Uterus (tissue), 2 donors: Measurements from ENCODE around the gene SIAH2.

Source experiments
- POLR2A ChIP-seq, 2 donors: fragments of 450-650 bp; IDR thresholded peaks; one replicate each; pipeline ENCODE4 v1.6.1; 2016; ENCODE audit warnings: antibody characterized with exemption in 2 of 2, mild to moderate bottlenecking in 1 of 2, moderate library complexity in 1 of 2
- TF ChIP-seq, protein P1 (sequence below), 4 experiments: fragments of 200-600 bp in 2 of 4; fragments of 450-650 bp in 2 of 4; sonication (generic) in 2 of 4; IDR thresholded peaks; one replicate each; pipeline ENCODE4 v1.5.1; 2016 to 2019; ENCODE audit warnings: antibody characterized with exemption in 4 of 4, mild to moderate bottlenecking in 2 of 4, moderate library complexity in 1 of 4

DNA sequence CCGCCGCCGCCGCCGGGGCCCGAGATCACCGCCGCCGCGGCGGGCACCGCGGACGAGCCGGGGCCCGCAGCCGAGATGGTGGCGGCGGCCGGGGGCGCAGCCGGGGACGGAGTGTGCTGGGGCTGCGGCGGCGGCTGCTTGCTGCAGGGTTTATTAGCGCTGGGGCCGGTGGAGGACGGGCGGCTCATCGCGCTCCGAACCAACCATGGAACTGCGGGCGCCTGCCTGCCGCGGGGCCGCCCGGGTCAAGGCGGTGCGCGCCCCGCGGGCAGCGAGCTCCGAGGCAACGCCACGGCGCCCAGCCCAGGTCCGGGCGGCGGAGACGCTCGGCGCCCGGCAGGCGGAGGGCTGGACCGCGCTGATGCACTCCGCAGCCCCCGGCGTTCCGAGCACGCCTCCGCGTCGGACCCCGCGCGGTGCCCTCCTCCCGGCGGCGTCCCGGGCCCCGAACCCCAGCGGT is 277 bp downstream of the SIAH2 start:
- TF ChIP-seq, protein P1, sequence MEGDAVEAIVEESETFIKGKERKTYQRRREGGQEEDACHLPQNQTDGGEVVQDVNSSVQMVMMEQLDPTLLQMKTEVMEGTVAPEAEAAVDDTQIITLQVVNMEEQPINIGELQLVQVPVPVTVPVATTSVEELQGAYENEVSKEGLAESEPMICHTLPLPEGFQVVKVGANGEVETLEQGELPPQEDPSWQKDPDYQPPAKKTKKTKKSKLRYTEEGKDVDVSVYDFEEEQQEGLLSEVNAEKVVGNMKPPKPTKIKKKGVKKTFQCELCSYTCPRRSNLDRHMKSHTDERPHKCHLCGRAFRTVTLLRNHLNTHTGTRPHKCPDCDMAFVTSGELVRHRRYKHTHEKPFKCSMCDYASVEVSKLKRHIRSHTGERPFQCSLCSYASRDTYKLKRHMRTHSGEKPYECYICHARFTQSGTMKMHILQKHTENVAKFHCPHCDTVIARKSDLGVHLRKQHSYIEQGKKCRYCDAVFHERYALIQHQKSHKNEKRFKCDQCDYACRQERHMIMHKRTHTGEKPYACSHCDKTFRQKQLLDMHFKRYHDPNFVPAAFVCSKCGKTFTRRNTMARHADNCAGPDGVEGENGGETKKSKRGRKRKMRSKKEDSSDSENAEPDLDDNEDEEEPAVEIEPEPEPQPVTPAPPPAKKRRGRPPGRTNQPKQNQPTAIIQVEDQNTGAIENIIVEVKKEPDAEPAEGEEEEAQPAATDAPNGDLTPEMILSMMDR (IDR thresholded peaks at IDR 0.05): peak in 1 of 4 experiments; percentile 3
- TF ChIP-seq POLR2A (IDR thresholded peaks at IDR 0.05): peak in 1 of 2 donors; percentile 99
